Thyroid gland (tissue), 4 donors: Measurements from ENCODE around the gene BCAS3. TPM values are rescaled to one million over a fixed set of nuclear protein-coding genes. Genes with fewer than 3 reads are reported as not detected.

Experiments
- DNase-seq, 2 donors: peaks; one replicate each; pipeline ENCODE4 v3.0.0-alpha.2; 2019
- H3K27ac ChIP-seq, 3 donors: fragments of 200-600 bp; sonication (generic); 1 replicate in 2 of 3; 2 replicates in 1 of 3; pipeline ENCODE4 v1.5.1; 2016 to 2019; ENCODE audit warnings: mild to moderate bottlenecking in 1 of 3, moderate library complexity in 1 of 3
- H3K27me3 ChIP-seq: fragments of 200-600 bp; sonication (generic); one replicate; pipeline ENCODE4 v1.5.1; 2019
- H3K36me3 ChIP-seq, 2 donors: fragments of 200-600 bp; sonication (generic); one replicate each; pipeline ENCODE4 v1.5.1; 2016 to 2019
- H3K4me1 ChIP-seq, 2 donors: fragments of 200-600 bp; sonication (generic); one replicate each; pipeline ENCODE4 v1.5.1; 2017 to 2019
- H3K4me3 ChIP-seq, 3 donors: fragments of 200-600 bp; sonication (generic); replicated peaks in 1 of 3; 1 replicate in 2 of 3; 2 replicates in 1 of 3; pipeline ENCODE4 v1.5.1; 2016; ENCODE audit warnings: mild to moderate bottlenecking in 1 of 3
- H3K9me3 ChIP-seq: fragments of 200-600 bp; sonication (generic); one replicate; pipeline ENCODE4 v1.5.1; 2017
- CTCF ChIP-seq, 6 experiments: fragments of 200-600 bp in 3 of 6; fragments of 450-650 bp in 3 of 6; sonication (generic) in 3 of 6; IDR thresholded peaks; one replicate each; pipeline ENCODE4 v1.5.1; 2016 to 2019; ENCODE audit warnings: antibody characterized with exemption in 6 of 6, mild to moderate bottlenecking in 2 of 6, inconsistent platforms in 1 of 6, moderate library complexity in 1 of 6
- POLR2A ChIP-seq, 2 donors: fragments of 450-650 bp; IDR thresholded peaks; one replicate each; pipeline ENCODE4 v1.6.1; 2017; ENCODE audit warnings: antibody characterized with exemption in 2 of 2, mild to moderate bottlenecking in 2 of 2, moderate library complexity in 1 of 2
- WGBS, 2 donors: methylation state at CpG; one replicate each; pipeline ENCODE4 v1.1.5; 2017; 5-methylcytosine and 5-hydroxymethylcytosine counted together
- intact Hi-C: fragments of 100-400 bp; cut with DNase I; formaldehyde crosslinking; loops from one replicate; pipeline ENCODE4 v1.15.1; 2023
- total RNA-seq, 4 donors: library from RNA; depleted of rRNA; stranded (reverse); fragments of >200 nt; gene quantifications; one replicate each; pipeline ENCODE4 v1.2.3, GENCODE V29; 2016

Gene BCAS3
- total RNA-seq, 4 donors from 2014 or later: 41.8 to 78.7 (median 51.6) TPM

GRCh38 chr17:61260071-61260797 lies 582.6 kb downstream of the BCAS3 start:
- H3K4me3 ChIP-seq: no peak overlapping the region
- 71 to 89% methylated on average over 12 of the region's 12 CpGs for WGBS, 2 donors
- peak overlapping the region in 2 of 3 donors; percentile 26 to 56 for H3K27ac ChIP-seq
- no peak for TF ChIP-seq CTCF (IDR thresholded peaks at IDR 0.05)
- no peak for TF ChIP-seq POLR2A (IDR thresholded peaks at IDR 0.05)
- intact Hi-C loops: no loop called here
- H3K9me3 ChIP-seq: no peaks in the 10 kb centered on the region
- no peaks in the 10 kb centered on the region for H3K36me3 ChIP-seq
- H3K4me1 ChIP-seq: peaks cover 7 to 22% of the 10 kb centered on the region in 2 donors
- DNase-seq: no peak
- no peaks in the 10 kb centered on the region for H3K27me3 ChIP-seq

GRCh38 chr17:61261001-61261637 lies 583.5 kb downstream of the BCAS3 start:
- Histone ChIP-seq H3K9me3 (no peaks in the 10 kb centered on the region), H3K4me1 (peaks cover 7 to 27% of the 10 kb centered on the region in 2 donors), H3K27ac (peak overlapping the region; percentile 6 to 7 (median 6)), H3K4me3 (no peak overlapping the region), H3K27me3 (no peaks in the 10 kb centered on the region), H3K36me3 (no peaks in the 10 kb centered on the region)
- WGBS, 2 donors: 79 to 85% methylated on average over 6 of the region's 6 CpGs
- intact Hi-C loops: no loop called here
- DNase-seq: no peak
- no peak for TF ChIP-seq POLR2A (IDR thresholded peaks at IDR 0.05)
- TF ChIP-seq CTCF (IDR thresholded peaks at IDR 0.05): no peak

- Histone ChIP-seq H3K27ac (peak overlapping the region; percentile 23 to 65 (median 60)), H3K36me3 (no peaks in the 10 kb centered on the region), H3K9me3 (no peaks in the 10 kb centered on the region), H3K4me3 (no peak overlapping the region), H3K27me3 (no peaks in the 10 kb centered on the region), H3K4me1 (peaks cover 7 to 18% of the 10 kb centered on the region in 2 donors)
- TF ChIP-seq CTCF (IDR thresholded peaks at IDR 0.05) (no peak), POLR2A (IDR thresholded peaks at IDR 0.05) (no peak)
- no peak for DNase-seq
- 36 to 38% methylated on average over 2 of the region's 2 CpGs for WGBS, 2 donors
- intact Hi-C loops: no loop called here
Observed at GRCh38 chr17:61265397-61265796, 587.7 kb downstream of the BCAS3 start.

- no peak for DNase-seq
- no peaks in the 10 kb centered on the region for H3K36me3 ChIP-seq
- no peak overlapping the region for H3K4me3 ChIP-seq
- H3K27ac ChIP-seq: no peak overlapping the region
- H3K9me3 ChIP-seq: no peaks in the 10 kb centered on the region
- no peak for TF ChIP-seq CTCF (IDR thresholded peaks at IDR 0.05)
- no peak for TF ChIP-seq POLR2A (IDR thresholded peaks at IDR 0.05)
- no peaks in the 10 kb centered on the region for H3K27me3 ChIP-seq
- peaks cover 7 to 18% of the 10 kb centered on the region in 2 donors for H3K4me1 ChIP-seq
- WGBS, 2 donors: 98% methylated on average over 5 of the region's 5 CpGs
- intact Hi-C loops: no loop called here
Observed at GRCh38 chr17:61267847-61268246, 590.2 kb downstream of the BCAS3 start.

GRCh38 chr17:61275395-61275794 lies 597.7 kb downstream of the BCAS3 start:
- Histone ChIP-seq H3K9me3 (no peaks in the 10 kb centered on the region), H3K4me3 (no peak overlapping the region), H3K36me3 (no peaks in the 10 kb centered on the region), H3K4me1 (no peaks in the 10 kb centered on the region), H3K27ac (no peak overlapping the region), H3K27me3 (no peaks in the 10 kb centered on the region)
- intact Hi-C loops: no loop called here
- 94 to 95% methylated on average over 5 of the region's 5 CpGs for WGBS, 2 donors
- no peak for DNase-seq
- TF ChIP-seq POLR2A (IDR thresholded peaks at IDR 0.05) (no peak), CTCF (IDR thresholded peaks at IDR 0.05) (no peak)
